ENCODE measurements around the gene GOLGA8O. TPM values are rescaled to one million over a fixed set of nuclear protein-coding genes. Genes with fewer than 3 reads are reported as not detected.
"Not testable (repeated sequence)": the region's sequence is repeated elsewhere in the genome, so short reads cannot be mapped to it uniquely, and the experiment has no call there.

Gene GOLGA8O, protein sequence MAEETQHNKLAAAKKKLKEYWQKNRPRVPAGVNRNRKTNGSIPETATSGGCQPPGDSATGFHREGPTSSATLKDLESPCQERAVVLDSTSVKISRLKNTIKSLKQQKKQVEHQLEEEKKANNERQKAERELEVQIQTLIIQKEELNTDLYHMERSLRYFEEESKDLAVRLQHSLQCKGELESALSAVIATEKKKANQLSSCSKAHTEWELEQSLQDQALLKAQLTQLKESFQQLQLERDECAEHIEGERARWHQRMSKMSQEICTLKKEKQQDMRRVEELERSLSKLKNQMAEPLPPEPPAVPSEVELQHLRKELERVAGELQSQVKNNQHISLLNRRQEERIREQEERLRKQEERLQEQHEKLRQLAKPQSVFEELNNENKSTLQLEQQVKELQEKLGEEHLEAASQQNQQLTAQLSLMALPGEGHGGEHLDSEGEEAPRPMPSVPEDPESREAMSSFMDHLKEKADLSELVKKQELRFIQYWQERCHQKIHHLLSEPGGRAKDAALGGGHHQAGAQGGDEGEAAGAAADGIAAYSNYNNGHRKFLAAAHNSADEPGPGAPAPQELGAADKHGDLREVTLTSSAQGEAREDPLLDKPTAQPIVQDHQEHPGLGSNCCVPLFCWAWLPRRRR
- total RNA-seq = not detected

- DNase-seq (ENCODE audit: extremely low spot score in 2 of 2); H3K27ac ChIP-seq; H3K9me3 ChIP-seq; H3K4me1 ChIP-seq; H3K36me3 ChIP-seq; intact Hi-C loops (cut with DNase I); H3K4me3 ChIP-seq; H3K27me3 ChIP-seq: not testable (repeated sequence)
Measured at GRCh38 chr15:32455534-32455933, at the start of gene GOLGA8O. TSS of gene GOLGA8O (minus strand) at chr15:32455634. CDS start at chr15:32455536, 98 bp downstream.

DNA sequence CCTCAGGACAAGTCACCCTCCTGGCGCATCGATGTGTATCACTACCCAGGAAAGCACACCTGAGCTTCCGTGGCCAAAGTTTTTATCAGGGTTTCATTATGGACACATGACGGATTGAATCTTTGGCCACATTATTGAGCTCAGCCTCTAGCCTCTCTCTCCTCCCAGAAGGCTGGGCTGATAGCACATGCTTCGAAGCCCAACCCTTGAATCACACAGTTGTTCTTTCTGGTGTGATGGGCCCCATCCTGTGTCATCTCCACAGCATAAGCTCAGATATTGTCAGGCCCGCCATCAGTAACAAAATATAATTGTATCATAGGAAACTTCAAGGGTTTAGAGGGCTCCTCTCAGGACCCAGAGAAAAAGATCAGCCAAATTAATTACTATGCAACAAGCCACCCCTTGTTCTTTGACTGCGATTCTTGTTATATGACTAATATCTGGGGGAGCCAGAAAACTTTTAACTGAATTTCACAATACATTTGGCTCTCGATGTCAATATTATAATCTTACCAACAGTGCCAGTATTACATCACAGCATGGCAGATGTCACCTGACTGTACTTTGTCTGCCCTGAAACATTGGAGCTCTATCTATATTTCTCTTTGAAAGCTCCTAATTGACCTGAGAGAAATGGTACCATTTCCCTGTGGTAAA, 48.8 kb upstream of the GOLGA8O start:
- H3K27ac ChIP-seq; H3K4me1 ChIP-seq; H3K36me3 ChIP-seq; H3K4me3 ChIP-seq; H3K9me3 ChIP-seq; H3K27me3 ChIP-seq; intact Hi-C loops (cut with DNase I); DNase-seq (ENCODE audit: extremely low spot score in 2 of 2): not testable (repeated sequence)

GRCh38 chr15:32502946-32503345, 47.5 kb upstream of the GOLGA8O start:
- H3K27ac ChIP-seq; H3K27me3 ChIP-seq; intact Hi-C loops (cut with DNase I); H3K4me1 ChIP-seq; H3K4me3 ChIP-seq; DNase-seq (ENCODE audit: extremely low spot score in 2 of 2); H3K36me3 ChIP-seq; H3K9me3 ChIP-seq: not testable (repeated sequence)

- intact Hi-C loops (cut with DNase I); H3K27me3 ChIP-seq; DNase-seq (ENCODE audit: extremely low spot score in 2 of 2); H3K4me3 ChIP-seq; H3K36me3 ChIP-seq; H3K27ac ChIP-seq; H3K4me1 ChIP-seq; H3K9me3 ChIP-seq: not testable (repeated sequence)
Measured at GRCh38 chr15:32492768-32493167, 37.3 kb upstream of the GOLGA8O start.

DNA sequence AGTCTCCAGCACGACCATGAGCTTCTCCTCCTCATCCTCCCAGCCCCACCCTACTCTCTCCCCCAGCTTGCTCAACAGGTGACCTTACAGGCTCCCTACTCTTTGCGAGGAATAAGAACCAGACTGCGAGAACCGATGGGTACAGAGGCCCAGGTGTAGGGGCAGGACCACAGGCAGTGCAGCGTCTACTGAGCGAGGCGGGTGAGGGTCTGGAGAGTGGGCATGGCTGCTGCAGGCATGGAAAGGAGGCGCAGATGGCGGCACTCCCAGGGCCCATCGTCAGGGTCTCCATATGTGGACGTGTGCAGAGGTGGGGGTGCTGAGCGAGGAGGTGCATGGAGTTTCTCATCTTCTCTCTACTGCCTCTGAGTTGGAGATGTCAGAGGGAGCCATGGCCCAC, 31.0 kb upstream of the GOLGA8O start:
- DNase-seq (ENCODE audit: extremely low spot score in 2 of 2); H3K9me3 ChIP-seq; H3K27ac ChIP-seq; H3K4me1 ChIP-seq; intact Hi-C loops (cut with DNase I); H3K36me3 ChIP-seq; H3K4me3 ChIP-seq; H3K27me3 ChIP-seq: not testable (repeated sequence)

DNA sequence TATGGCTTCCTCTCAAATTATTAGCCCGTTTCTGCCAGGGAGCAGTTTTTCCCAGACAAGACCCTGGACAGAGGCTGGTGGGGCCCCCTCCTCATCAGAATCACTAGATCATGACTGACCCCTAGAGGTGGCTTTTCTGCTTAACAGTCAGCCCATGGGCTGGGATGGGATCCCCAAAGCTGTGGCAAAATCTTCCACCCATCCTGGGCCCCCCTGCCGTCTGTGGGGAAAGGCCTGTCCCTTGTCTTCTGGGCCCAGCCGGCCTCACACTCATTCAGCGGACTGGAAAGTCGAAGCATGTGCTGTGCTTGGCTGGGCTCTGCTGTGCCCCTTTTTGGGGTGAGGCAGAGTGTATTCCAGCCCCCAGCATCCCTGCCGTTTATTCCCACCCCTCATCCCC, 27.9 kb upstream of the GOLGA8O start:
- H3K9me3 ChIP-seq; DNase-seq (ENCODE audit: extremely low spot score in 2 of 2); intact Hi-C loops (cut with DNase I); H3K27ac ChIP-seq; H3K36me3 ChIP-seq; H3K27me3 ChIP-seq; H3K4me1 ChIP-seq; H3K4me3 ChIP-seq: not testable (repeated sequence)

DNA sequence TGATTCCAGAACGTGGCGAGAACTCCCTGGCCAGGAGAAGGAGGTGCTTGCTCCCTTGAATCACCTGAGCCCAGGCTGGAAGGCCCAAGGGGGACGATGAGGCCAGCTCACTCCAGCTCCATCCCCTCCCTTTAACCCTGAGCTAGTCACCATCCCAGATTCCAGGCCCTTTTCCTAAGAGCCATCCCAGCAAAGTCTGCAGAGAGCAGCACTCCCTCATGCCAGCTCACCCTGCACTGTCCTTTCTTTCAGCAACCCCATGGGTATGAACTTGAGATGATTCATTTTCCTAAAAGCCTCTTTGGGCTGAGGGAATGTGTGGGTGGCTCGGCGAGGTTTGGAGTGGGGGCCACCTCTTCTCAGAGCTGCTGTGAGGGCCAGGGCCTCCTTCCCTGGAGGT, 26.2 kb upstream of the GOLGA8O start:
- H3K27ac ChIP-seq; H3K27me3 ChIP-seq; intact Hi-C loops (cut with DNase I); H3K36me3 ChIP-seq; H3K4me1 ChIP-seq; DNase-seq (ENCODE audit: extremely low spot score in 2 of 2); H3K4me3 ChIP-seq; H3K9me3 ChIP-seq: not testable (repeated sequence)

- H3K36me3 ChIP-seq; H3K4me3 ChIP-seq; H3K9me3 ChIP-seq; H3K27me3 ChIP-seq; DNase-seq (ENCODE audit: extremely low spot score in 2 of 2); H3K4me1 ChIP-seq; H3K27ac ChIP-seq; intact Hi-C loops (cut with DNase I): not testable (repeated sequence)
Measured at GRCh38 chr15:32468076-32468475, 12.6 kb upstream of the GOLGA8O start.

DNA sequence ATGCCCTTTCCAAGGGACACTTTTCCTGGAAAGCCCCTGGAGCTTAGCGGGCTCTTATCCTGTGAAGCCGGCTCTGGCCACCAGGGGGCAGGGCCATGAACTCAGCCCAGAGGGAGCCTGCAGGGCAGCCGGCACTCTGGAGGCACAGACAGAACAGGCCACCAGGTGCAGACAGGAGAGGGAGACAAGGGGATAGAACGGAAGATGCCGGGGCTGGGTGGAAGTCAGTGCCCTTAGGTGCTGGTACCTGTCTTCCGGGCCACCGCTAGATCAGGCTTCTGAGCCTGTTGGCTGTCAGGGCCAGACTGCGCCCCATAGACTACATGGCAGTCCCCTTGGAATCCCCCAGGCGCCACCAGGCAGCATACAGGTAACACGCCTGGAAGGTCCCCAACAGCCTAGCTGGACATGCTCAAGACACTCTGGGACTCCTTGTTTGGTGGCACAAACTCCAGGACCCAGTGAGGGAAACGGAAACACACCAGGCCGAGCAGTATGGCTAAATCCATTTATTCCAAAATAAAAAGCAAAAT, 14.9 kb downstream of the GOLGA8O start:
- intact Hi-C loops (cut with DNase I); DNase-seq (ENCODE audit: extremely low spot score in 2 of 2): not testable (repeated sequence)

GRCh38 chr15:32434102-32434963, 21.1 kb downstream of the GOLGA8O start:
- H3K4me1 ChIP-seq; H3K4me3 ChIP-seq; intact Hi-C loops (cut with DNase I); H3K27ac ChIP-seq; H3K27me3 ChIP-seq; DNase-seq (ENCODE audit: extremely low spot score in 2 of 2); H3K36me3 ChIP-seq; H3K9me3 ChIP-seq: not testable (repeated sequence)

More for the DNA sequence above, 14.9 kb downstream of the GOLGA8O start:
- not testable (repeated sequence) for H3K9me3 ChIP-seq, H3K36me3 ChIP-seq, H3K27me3 ChIP-seq, H3K4me1 ChIP-seq, H3K27ac ChIP-seq, H3K4me3 ChIP-seq

GRCh38 chr15:32427635-32428034, 27.8 kb downstream of the GOLGA8O start:
- H3K36me3 ChIP-seq; intact Hi-C loops (cut with DNase I); H3K27me3 ChIP-seq; DNase-seq (ENCODE audit: extremely low spot score in 2 of 2); H3K4me1 ChIP-seq; H3K4me3 ChIP-seq; H3K27ac ChIP-seq; H3K9me3 ChIP-seq: not testable (repeated sequence)

GRCh38 chr15:32426511-32426910, 28.9 kb downstream of the GOLGA8O start:
- H3K27me3 ChIP-seq; H3K9me3 ChIP-seq; H3K4me1 ChIP-seq; H3K27ac ChIP-seq; H3K4me3 ChIP-seq; H3K36me3 ChIP-seq; intact Hi-C loops (cut with DNase I): not testable (repeated sequence)
- DNase-seq (ENCODE audit: extremely low spot score in 2 of 2) = peak in 1 of 2 donors; percentile 22

DNA sequence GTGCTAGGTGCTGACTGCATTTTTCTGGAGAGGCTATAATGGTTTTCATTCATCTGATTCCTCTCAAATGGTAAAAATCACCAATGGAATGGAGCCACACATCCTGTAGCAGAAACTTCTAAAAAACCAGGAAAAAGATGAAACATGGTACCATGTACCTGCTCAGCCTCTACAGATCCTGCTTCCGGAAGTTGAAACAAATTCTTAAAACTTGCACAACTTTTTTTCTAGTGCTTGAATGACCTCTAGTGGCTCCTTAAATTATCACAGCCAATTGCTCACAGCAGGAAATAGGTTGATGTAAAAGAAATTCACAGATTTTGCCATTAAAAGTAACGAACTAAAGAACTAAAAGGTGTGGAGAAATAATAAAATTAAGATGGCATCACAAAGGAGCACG, 47.5 kb downstream of the GOLGA8O start:
- intact Hi-C loops (cut with DNase I); DNase-seq (ENCODE audit: extremely low spot score in 2 of 2); H3K27ac ChIP-seq; H3K27me3 ChIP-seq; H3K9me3 ChIP-seq; H3K4me1 ChIP-seq; H3K36me3 ChIP-seq; H3K4me3 ChIP-seq: not testable (repeated sequence)

Data from vagina (tissue), 2 donors.